Activated B cell treated with CpG ODN at 0.5 μM for 24 hours (primary cell): ENCODE results near the gene TK2. TPM values are rescaled to one million over a fixed set of nuclear protein-coding genes. Genes with fewer than 3 reads are reported as not detected.

Experiments
- ATAC-seq: fragments of 200-7000 bp; cut with Tn5 transposase; one replicate; pipeline ENCODE4 v1.10.0; 2021; ENCODE audit warnings: low read depth, mild to moderate bottlenecking, moderate library complexity
- CTCF ChIA-PET: fragments of 350-600 bp; sonication (Branson Sonifier 250); formaldehyde crosslinking; loops from one replicate; lab custom pipeline; 2021; ENCODE audit warnings: antibody characterized with exemption; lab: Charles Lee
- POLR2A ChIA-PET: fragments of 350-600 bp; sonication (Branson Sonifier 250); formaldehyde crosslinking; loops from one replicate; lab custom pipeline; 2021; ENCODE audit warnings: antibody characterized with exemption; lab: Charles Lee
- DNase-seq: peaks from one replicate; pipeline ENCODE4 v3.0.0; 2022
- H3K27ac Mint-ChIP-seq: one replicate; pipeline ENCODE4 v1.8.0; 2020; ENCODE audit warnings: mixed read lengths
- H3K27me3 Mint-ChIP-seq: one replicate; pipeline ENCODE4 v1.8.0; 2021; ENCODE audit warnings: mixed read lengths
- H3K36me3 Mint-ChIP-seq: one replicate; pipeline ENCODE4 v1.8.0; 2021; ENCODE audit warnings: low read depth, mixed read lengths
- H3K4me1 Mint-ChIP-seq: one replicate; pipeline ENCODE4 v1.8.0; 2021; ENCODE audit warnings: mixed read lengths
- H3K4me3 Mint-ChIP-seq: one replicate; pipeline ENCODE4 v1.8.0; 2020; ENCODE audit warnings: mild to moderate bottlenecking, mixed read lengths
- H3K9me3 Mint-ChIP-seq: one replicate; pipeline ENCODE4 v1.8.0; 2020; ENCODE audit warnings: mixed read lengths
- intact Hi-C: fragments of 100-400 bp; cut with micrococcal nuclease; formaldehyde crosslinking; loops from one replicate; pipeline ENCODE4 v1.15.1; 2024
- total RNA-seq: library from RNA; stranded (reverse); gene quantifications from 2 replicates; pipeline ENCODE4 v1.2.3, GENCODE V29; 2022
- TF ChIP-seq, protein P1 (sequence below): fragments of 200-600 bp; IDR thresholded peaks from one replicate; pipeline ENCODE4 v1.8.0; 2022; ENCODE audit warnings: antibody characterized with exemption, mild to moderate bottlenecking

Gene TK2
- total RNA-seq, 1 donor from 2014 or later = 4.8 TPM

DNA sequence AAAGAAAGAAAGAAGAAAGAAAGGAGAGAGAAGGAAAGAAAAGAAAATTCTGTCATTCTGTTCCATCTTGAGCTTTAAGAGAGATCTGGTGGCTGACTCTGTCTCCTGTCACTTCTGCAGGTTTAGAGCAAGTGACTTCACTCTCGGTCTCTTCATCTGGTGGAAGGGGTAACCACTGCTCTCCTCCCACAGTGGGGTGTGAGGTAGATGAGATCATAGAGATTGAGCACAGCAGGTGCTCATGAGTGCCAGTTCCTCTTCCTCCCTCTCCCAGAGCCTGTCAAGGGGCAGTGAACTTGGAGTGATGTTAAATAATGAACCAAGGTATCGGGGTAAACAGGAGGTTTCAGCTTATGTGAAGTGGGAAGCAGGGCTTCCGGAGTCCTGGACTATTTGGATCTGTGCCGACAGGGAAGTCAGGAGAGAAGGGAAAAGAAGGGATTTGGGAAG lies 75.1 kb downstream of the TK2 start:
- H3K27ac Mint-ChIP-seq = peak overlapping the region; percentile 66
- CTCF ChIA-PET = interaction anchor here (1.0 kb wide), 1 partner anchor 115 kb away, joined by 3 read pairs; no protein-coding TSS in a partner anchor
- no peaks in the 10 kb centered on the region for H3K36me3 Mint-ChIP-seq
- peaks cover 22% of the 10 kb centered on the region for H3K4me1 Mint-ChIP-seq
- ATAC-seq (peak; percentile 85), DNase-seq (no peak)
- H3K27me3 Mint-ChIP-seq = peaks cover 16% of the 10 kb centered on the region
- POLR2A ChIA-PET = no interaction called here
- TF ChIP-seq, protein P1, sequence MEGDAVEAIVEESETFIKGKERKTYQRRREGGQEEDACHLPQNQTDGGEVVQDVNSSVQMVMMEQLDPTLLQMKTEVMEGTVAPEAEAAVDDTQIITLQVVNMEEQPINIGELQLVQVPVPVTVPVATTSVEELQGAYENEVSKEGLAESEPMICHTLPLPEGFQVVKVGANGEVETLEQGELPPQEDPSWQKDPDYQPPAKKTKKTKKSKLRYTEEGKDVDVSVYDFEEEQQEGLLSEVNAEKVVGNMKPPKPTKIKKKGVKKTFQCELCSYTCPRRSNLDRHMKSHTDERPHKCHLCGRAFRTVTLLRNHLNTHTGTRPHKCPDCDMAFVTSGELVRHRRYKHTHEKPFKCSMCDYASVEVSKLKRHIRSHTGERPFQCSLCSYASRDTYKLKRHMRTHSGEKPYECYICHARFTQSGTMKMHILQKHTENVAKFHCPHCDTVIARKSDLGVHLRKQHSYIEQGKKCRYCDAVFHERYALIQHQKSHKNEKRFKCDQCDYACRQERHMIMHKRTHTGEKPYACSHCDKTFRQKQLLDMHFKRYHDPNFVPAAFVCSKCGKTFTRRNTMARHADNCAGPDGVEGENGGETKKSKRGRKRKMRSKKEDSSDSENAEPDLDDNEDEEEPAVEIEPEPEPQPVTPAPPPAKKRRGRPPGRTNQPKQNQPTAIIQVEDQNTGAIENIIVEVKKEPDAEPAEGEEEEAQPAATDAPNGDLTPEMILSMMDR = no peak
- peak overlapping the region; percentile 39 for H3K4me3 Mint-ChIP-seq
- intact Hi-C loops = no loop called here
- no peaks in the 10 kb centered on the region for H3K9me3 Mint-ChIP-seq

DNA sequence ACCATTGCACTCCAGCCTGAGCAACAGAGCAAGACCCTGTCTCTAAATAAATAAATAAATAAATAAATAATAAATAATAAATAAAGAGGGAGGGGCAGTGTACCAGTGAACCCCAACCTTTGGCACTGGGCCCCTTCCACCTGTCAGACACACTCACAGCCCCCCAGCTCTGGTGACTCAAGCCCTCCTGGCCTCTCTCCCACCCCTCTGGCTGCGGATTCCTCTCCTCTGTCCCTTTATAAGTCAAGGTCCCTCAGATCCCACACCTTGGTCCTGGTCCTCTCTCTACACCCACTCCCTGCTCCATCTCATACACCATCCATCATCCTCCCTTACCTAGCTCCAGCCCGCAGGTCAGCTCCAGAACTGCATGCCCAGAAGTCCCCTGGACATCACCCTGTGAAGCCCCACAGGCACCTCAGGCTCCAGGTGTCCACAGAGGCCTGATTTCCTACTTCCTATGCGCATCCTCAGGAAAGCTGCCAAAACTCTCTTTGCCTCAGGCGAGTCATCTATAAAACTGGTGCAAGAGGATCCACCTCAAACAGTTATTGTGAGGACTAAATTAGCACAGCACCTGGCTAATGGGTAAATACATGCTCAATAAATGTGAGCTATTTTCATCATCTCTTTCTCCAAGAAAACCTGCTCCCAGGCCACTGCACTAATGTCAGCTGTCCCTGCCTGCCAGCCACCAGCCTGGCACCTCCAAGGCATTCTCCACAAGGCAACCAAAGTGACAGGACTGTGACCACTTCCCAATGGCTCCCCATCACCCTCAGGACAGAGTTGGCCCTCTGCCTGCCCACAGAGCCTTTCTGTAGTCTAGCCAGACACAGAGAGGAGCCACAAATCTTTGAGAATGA lies 76.0 kb downstream of the TK2 start:
- no peak for DNase-seq
- CTCF ChIA-PET = interaction anchor here (1.5 kb wide), 1 partner anchor 116 kb away, joined by 3 read pairs; no protein-coding TSS in a partner anchor
- ATAC-seq = no peak
- no peak overlapping the region for H3K4me3 Mint-ChIP-seq
- H3K4me1 Mint-ChIP-seq = peaks cover 20% of the 10 kb centered on the region
- H3K36me3 Mint-ChIP-seq = no peaks in the 10 kb centered on the region
- intact Hi-C loops = no loop called here
- POLR2A ChIA-PET = no interaction called here
- TF ChIP-seq, protein P1 = no peak
- no peak overlapping the region for H3K27ac Mint-ChIP-seq
- H3K9me3 Mint-ChIP-seq = no peaks in the 10 kb centered on the region
- H3K27me3 Mint-ChIP-seq = peaks cover 23% of the 10 kb centered on the region

DNA sequence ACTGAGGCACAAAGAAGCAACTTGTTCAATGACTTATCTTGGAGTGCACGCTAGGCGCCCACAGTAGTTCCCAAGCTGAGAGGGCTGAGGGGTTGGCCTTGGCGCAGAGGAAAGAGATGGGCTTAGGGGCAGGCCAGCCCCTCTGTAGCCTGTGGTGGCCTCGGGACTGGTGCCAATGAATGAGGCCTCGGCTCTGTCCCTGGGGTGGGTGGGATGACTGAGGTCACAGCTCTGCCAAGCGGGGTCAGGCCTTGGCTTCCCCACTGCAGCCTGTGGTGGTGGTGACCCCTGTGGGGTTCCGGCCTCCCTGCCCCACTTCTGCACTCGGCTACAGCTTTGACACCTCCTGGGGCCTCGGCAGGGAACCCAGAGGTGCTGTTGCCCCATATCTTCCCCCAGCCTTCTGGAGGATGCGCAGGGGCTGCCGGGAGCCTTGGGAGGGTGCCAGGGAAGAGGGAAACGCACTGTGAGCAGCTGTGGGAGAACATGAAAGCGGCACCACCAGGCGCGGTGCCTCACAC lies 76.8 kb downstream of the TK2 start:
- Mint-ChIP-seq H3K36me3 (no peaks in the 10 kb centered on the region), H3K4me1 (peaks cover 16% of the 10 kb centered on the region), H3K27me3 (peaks cover 23% of the 10 kb centered on the region), H3K4me3 (no peak overlapping the region), H3K9me3 (no peaks in the 10 kb centered on the region), H3K27ac (no peak overlapping the region)
- ChIA-PET POLR2A (no interaction called here), CTCF (interaction anchor here (1.5 kb wide), 1 partner anchor 116 kb away, joined by 3 read pairs; no protein-coding TSS in a partner anchor)
- ATAC-seq (no peak), DNase-seq (no peak)
- intact Hi-C loops = no loop called here
- TF ChIP-seq, protein P1 = no peak

- no peak overlapping the region for H3K4me3 Mint-ChIP-seq
- no peak overlapping the region for H3K27ac Mint-ChIP-seq
- H3K4me1 Mint-ChIP-seq = peaks cover 16% of the 10 kb centered on the region
- TF ChIP-seq, protein P1 = no peak
- DNase-seq (no peak), ATAC-seq (no peak)
- H3K9me3 Mint-ChIP-seq = no peaks in the 10 kb centered on the region
- ChIA-PET POLR2A (no interaction called here), CTCF (no interaction called here)
- intact Hi-C loops = no loop called here
- H3K27me3 Mint-ChIP-seq = peaks cover 21% of the 10 kb centered on the region
- no peaks in the 10 kb centered on the region for H3K36me3 Mint-ChIP-seq
Observed at GRCh38 chr16:66471716-66472393, 78.1 kb downstream of the TK2 start.

DNA sequence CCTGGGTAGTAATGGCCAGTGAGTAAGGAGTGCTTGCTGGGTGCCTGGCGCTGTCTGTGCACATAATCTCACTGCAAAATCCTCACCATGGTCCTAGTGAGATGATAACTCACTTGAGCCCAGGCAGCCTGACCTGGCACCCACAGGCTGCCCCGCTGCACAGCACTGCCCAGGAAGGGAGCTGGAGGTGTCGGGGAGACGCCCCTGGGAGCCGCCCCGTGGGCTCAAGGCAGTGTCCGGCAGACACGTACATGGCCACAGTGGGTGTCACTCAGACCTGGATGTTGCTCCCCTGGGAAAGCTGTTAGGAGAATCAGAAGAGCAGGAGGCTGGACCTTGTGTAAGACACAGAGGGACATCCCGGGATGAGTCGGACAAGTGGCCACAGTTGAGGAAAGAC lies 78.7 kb downstream of the TK2 start:
- ChIA-PET CTCF (no interaction called here), POLR2A (no interaction called here)
- no peak for DNase-seq
- Mint-ChIP-seq H3K36me3 (no peaks in the 10 kb centered on the region), H3K4me1 (peaks cover 16% of the 10 kb centered on the region), H3K27ac (no peak overlapping the region), H3K4me3 (no peak overlapping the region), H3K27me3 (peaks cover 25% of the 10 kb centered on the region), H3K9me3 (peaks cover under 1% of the 10 kb centered on the region)
- intact Hi-C loops = no loop called here
- ATAC-seq = no peak
- TF ChIP-seq, protein P1 = no peak
